WTC11 (cell line): ENCODE data around the gene CSNK2B.

ENCODE experiments used
- TEAD4 ChIP-seq: sonication (generic); formaldehyde crosslinking; IDR thresholded peaks from 2 replicates; pipeline ENCODE4 v1.8.0; 2022; ENCODE audit warnings: mild to moderate bottlenecking, missing genetic modification reagents
- ZNF416 ChIP-seq: fragments of 250-450 bp; sonication (Bioruptor Pico); IDR thresholded peaks from 2 replicates; pipeline ENCODE4 v1.9.0; 2021; ENCODE audit warnings: mild to moderate bottlenecking, inconsistent platforms
- TF ChIP-seq, protein P1 (sequence below): fragments of 200-600 bp; IDR thresholded peaks from 2 replicates; pipeline ENCODE4 v1.8.0; 2022; ENCODE audit warnings: antibody characterized with exemption

DNA sequence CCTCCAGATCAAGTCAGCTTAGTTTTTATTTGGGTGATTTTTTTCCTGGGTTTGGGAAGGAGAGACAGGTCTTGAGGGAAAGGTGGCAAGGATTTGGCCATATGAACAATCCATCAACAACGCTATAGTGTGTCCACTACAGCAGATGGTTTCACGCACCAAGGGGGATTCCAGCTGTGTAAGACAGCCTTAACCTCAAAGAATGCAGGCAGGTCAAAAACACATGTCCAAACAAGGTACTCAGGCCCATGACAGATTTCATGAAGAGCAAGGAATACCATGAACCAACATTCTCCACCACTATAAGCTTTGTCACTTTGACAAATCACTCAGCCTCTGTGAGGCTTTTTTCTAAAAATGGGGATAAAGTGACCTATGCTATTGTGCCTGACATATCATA, 48.9 kb upstream of the CSNK2B start:
- TF ChIP-seq TEAD4 (CRISPR knock-in tag): no peak
- TF ChIP-seq, protein P1, sequence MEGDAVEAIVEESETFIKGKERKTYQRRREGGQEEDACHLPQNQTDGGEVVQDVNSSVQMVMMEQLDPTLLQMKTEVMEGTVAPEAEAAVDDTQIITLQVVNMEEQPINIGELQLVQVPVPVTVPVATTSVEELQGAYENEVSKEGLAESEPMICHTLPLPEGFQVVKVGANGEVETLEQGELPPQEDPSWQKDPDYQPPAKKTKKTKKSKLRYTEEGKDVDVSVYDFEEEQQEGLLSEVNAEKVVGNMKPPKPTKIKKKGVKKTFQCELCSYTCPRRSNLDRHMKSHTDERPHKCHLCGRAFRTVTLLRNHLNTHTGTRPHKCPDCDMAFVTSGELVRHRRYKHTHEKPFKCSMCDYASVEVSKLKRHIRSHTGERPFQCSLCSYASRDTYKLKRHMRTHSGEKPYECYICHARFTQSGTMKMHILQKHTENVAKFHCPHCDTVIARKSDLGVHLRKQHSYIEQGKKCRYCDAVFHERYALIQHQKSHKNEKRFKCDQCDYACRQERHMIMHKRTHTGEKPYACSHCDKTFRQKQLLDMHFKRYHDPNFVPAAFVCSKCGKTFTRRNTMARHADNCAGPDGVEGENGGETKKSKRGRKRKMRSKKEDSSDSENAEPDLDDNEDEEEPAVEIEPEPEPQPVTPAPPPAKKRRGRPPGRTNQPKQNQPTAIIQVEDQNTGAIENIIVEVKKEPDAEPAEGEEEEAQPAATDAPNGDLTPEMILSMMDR: no peak
- TF ChIP-seq ZNF416 (CRISPR knock-in tag): no peak
